GM08714 (cell line): ENCODE data around the gene SERP2.
"Not testable (repeated sequence)": the region's sequence is repeated elsewhere in the genome, so short reads cannot be mapped to it uniquely, and the experiment has no call there.

Source experiments
- H3K4me3 ChIP-seq: fragments of 200-500 bp; sonication (Bioruptor generic); 2 replicates; pipeline ENCODE4 v1.5.1; 2014; ENCODE audit warnings: mild to moderate bottlenecking, low read length, inconsistent platforms
- ZNF274 ChIP-seq: IDR thresholded peaks from 2 replicates; pipeline ENCODE4 v1.6.1; 2012; ENCODE audit warnings: mild to moderate bottlenecking, low read depth, low read length

Gene SERP2

GRCh38 chr13:44373601-44374347, at the start of gene SERP2:
Gene SERP2 (plus strand): TSS chr13:44373824. CDS start chr13:44374026, 202 bp downstream.
- no peak for TF ChIP-seq ZNF274
- no peak within 1 kb of the TSS for H3K4me3 ChIP-seq

DNA sequence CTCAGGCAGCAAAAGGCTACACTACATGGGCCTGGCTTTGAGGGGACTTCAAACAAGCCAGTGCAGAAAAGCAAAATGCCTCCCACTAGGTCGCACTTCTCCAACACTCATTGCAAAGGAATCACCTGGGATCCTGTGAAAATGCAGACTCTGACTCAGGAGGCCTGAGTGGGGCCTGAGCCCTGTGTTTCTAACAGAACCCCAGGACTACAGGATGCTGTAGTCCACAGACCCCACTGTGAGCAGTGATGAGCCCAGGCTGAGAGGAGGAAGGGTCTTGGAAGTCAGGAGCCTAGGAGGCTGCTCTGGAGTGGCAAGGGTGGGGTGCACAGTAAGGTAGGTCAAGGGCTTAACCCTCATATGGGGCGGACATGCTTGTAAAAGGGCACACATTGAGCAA, 46.7 kb upstream of the SERP2 start:
- no peak overlapping the region for H3K4me3 ChIP-seq
- TF ChIP-seq ZNF274 = no peak

- H3K4me3 ChIP-seq = not testable (repeated sequence)
Observed at GRCh38 chr13:44329041-44329440, 44.6 kb upstream of the SERP2 start.

GRCh38 chr13:44329909-44330545, 43.6 kb upstream of the SERP2 start:
- H3K4me3 ChIP-seq = no peak overlapping the region
- TF ChIP-seq ZNF274 = no peak

- TF ChIP-seq ZNF274 = no peak
- no peak overlapping the region for H3K4me3 ChIP-seq
Observed at GRCh38 chr13:44331446-44331845, 42.2 kb upstream of the SERP2 start.

GRCh38 chr13:44331912-44332851, 41.4 kb upstream of the SERP2 start:
- no peak overlapping the region for H3K4me3 ChIP-seq
- TF ChIP-seq ZNF274 = no peak

GRCh38 chr13:44333950-44334655, 39.5 kb upstream of the SERP2 start:
- TF ChIP-seq ZNF274 = no peak
- H3K4me3 ChIP-seq = no peak overlapping the region

DNA sequence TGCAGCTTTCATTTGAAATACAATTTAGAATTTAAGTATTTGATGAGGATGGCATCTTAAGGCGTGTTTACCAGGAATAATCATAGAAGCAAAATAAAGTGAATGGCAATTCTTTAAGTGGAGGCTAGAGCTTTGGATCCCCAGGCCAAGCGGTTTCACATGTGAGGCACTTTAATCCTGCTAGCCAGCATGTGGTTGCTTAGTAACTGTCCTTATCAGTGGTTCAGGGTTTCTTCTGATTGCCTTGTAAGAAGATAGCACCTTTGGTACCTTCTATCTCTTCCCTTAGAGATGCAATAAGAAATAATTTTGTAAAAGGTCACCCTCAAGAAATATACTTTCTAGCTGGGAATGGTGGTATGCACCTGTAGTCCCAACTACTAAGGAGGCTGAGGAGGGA, 38.9 kb upstream of the SERP2 start:
- TF ChIP-seq ZNF274 = no peak

GRCh38 chr13:44336934-44337333, 36.7 kb upstream of the SERP2 start:
- H3K4me3 ChIP-seq = no peak overlapping the region
- no peak for TF ChIP-seq ZNF274

More for the DNA sequence above, 38.9 kb upstream of the SERP2 start:
- no peak overlapping the region for H3K4me3 ChIP-seq

- no peak for TF ChIP-seq ZNF274
- no peak overlapping the region for H3K4me3 ChIP-seq
Observed at GRCh38 chr13:44337581-44337980, 36.0 kb upstream of the SERP2 start.

GRCh38 chr13:44340508-44340907, 33.1 kb upstream of the SERP2 start:
- no peak for TF ChIP-seq ZNF274

GRCh38 chr13:44342741-44343140, 30.9 kb upstream of the SERP2 start:
- TF ChIP-seq ZNF274 = no peak
- no peak overlapping the region for H3K4me3 ChIP-seq

More at GRCh38 chr13:44340508-44340907, 33.1 kb upstream of the SERP2 start:
- H3K4me3 ChIP-seq = no peak overlapping the region

GRCh38 chr13:44346534-44346933, 27.1 kb upstream of the SERP2 start:
- TF ChIP-seq ZNF274 = no peak
- no peak overlapping the region for H3K4me3 ChIP-seq

DNA sequence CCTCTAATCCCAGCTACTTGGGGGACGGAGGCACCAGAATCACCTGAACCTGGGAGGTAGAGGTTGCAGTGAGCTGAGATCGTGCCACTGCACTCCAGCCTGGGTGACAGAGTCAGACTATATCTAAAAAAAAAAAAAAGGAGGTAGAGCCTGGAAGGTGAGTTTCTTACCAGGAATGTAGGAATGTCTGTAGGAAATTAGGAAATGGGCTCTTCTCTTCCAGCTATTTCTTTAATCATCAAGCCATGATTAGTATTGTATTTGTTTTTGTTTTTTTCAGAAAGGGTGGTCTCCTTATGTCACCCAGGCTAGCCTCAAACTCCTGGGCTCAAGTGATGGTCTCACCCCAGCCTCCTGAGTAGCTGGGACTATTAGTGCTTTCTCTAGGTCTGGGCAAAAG, 26.3 kb upstream of the SERP2 start:
- no peak overlapping the region for H3K4me3 ChIP-seq
- no peak for TF ChIP-seq ZNF274
